NCI-H187 (cell line): Measurements from ENCODE around the gene LRRC8D.
"Not testable (repeated sequence)": the region's sequence is repeated elsewhere in the genome, so short reads cannot be mapped to it uniquely, and the experiment has no call there.

Source experiments
- DNase-seq, 2 experiments: peaks; one replicate each; lab custom pipeline; 2025; lab: John Stamatoyannopoulos, UW

Gene LRRC8D

GRCh38 chr1:89820422-89821321, at the start of gene LRRC8D:
TSS of gene LRRC8D (plus strand) at chr1:89821032. CDS start at chr1:89933069, 112,037 bp downstream.
- peak; percentile 56 to 86 for DNase-seq

GRCh38 chr1:89771991-89772560, 48.8 kb upstream of the LRRC8D start:
- no peak for DNase-seq

GRCh38 chr1:89776104-89776503, 44.7 kb upstream of the LRRC8D start:
- not testable (repeated sequence) for DNase-seq

- not testable (repeated sequence) for DNase-seq
Observed at GRCh38 chr1:89777271-89777670, 43.6 kb upstream of the LRRC8D start.

- no peak for DNase-seq
Observed at GRCh38 chr1:89779151-89779940, 41.5 kb upstream of the LRRC8D start.

GRCh38 chr1:89780721-89781120, 40.1 kb upstream of the LRRC8D start:
- no peak for DNase-seq

GRCh38 chr1:89781494-89782126, 39.2 kb upstream of the LRRC8D start:
- no peak for DNase-seq

- DNase-seq = no peak
Observed at GRCh38 chr1:89786628-89787214, 34.1 kb upstream of the LRRC8D start.

- DNase-seq = no peak
Observed at GRCh38 chr1:89790592-89790991, 30.2 kb upstream of the LRRC8D start.

GRCh38 chr1:89791064-89791726, 29.6 kb upstream of the LRRC8D start:
- no peak for DNase-seq

GRCh38 chr1:89794406-89794805, 26.4 kb upstream of the LRRC8D start:
- no peak for DNase-seq

GRCh38 chr1:89795571-89795970, 25.3 kb upstream of the LRRC8D start:
- not testable (repeated sequence) for DNase-seq

GRCh38 chr1:89797876-89798275, 23.0 kb upstream of the LRRC8D start:
- not testable (repeated sequence) for DNase-seq

- no peak for DNase-seq
Observed at GRCh38 chr1:89799495-89799894, 21.3 kb upstream of the LRRC8D start.

- no peak for DNase-seq
Observed at GRCh38 chr1:89800022-89800655, 20.7 kb upstream of the LRRC8D start.

- no peak for DNase-seq
Observed at GRCh38 chr1:89800718-89801117, 20.1 kb upstream of the LRRC8D start.

- DNase-seq = peak; percentile 46 to 56
Observed at GRCh38 chr1:89802051-89802450, 18.8 kb upstream of the LRRC8D start.

- DNase-seq = no peak
Observed at GRCh38 chr1:89802841-89803240, 18.0 kb upstream of the LRRC8D start.

GRCh38 chr1:89804642-89805237, 16.1 kb upstream of the LRRC8D start:
- DNase-seq = peak; percentile 70 to 71

GRCh38 chr1:89806616-89807015, 14.2 kb upstream of the LRRC8D start:
- no peak for DNase-seq
